ENCODE data around the gene OXSM.

OXSM gene

GRCh38 chr3:25812644-25813043 lies 22.8 kb downstream of the OXSM start:
- no peak for TF ChIP-seq TAF1 (IDR thresholded peaks at IDR 0.05; ENCODE audit: low read depth)

- no peak for TF ChIP-seq EP300 (IDR thresholded peaks at IDR 0.05; ENCODE audit: borderline replicate concordance)
- TF ChIP-seq TAF1 (IDR thresholded peaks at IDR 0.05; ENCODE audit: low read depth) = no peak
- TF ChIP-seq TCF12 (IDR thresholded peaks at IDR 0.05; ENCODE audit: low read depth) = no peak
- no peak for TF ChIP-seq NFIC (IDR thresholded peaks at IDR 0.05)
- no peak for TF ChIP-seq FOXM1 (IDR thresholded peaks at IDR 0.05; ENCODE audit: borderline replicate concordance, low read depth)
- no peak for TF ChIP-seq RAD21 (IDR thresholded peaks at IDR 0.05; ENCODE audit: low read depth)
- TF ChIP-seq YY1 (IDR thresholded peaks at IDR 0.05; ENCODE audit: low read depth) = no peak
- TF ChIP-seq EGR1 (IDR thresholded peaks at IDR 0.05) = no peak
- no peak for TF ChIP-seq CEBPB (IDR thresholded peaks at IDR 0.05)
- TF ChIP-seq ZBTB7A (IDR thresholded peaks at IDR 0.05; ENCODE audit: low read depth) = no peak
- TF ChIP-seq REST (IDR thresholded peaks at IDR 0.05; ENCODE audit: low read depth) = no peak
- no peak for TF ChIP-seq CREB1 (IDR thresholded peaks at IDR 0.05; ENCODE audit: low read depth)
- TF ChIP-seq USF1 (IDR thresholded peaks at IDR 0.05) = no peak
These were observed 27.2 kb downstream of the OXSM start for GRCh38 chr3:25817107-25817506.

- no peak for TF ChIP-seq RAD21 (IDR thresholded peaks at IDR 0.05; ENCODE audit: low read depth)
- no peak for TF ChIP-seq CEBPB (IDR thresholded peaks at IDR 0.05)
- TF ChIP-seq TCF12 (IDR thresholded peaks at IDR 0.05; ENCODE audit: low read depth) = no peak
- TF ChIP-seq FOXM1 (IDR thresholded peaks at IDR 0.05; ENCODE audit: borderline replicate concordance, low read depth) = no peak
- TF ChIP-seq TEAD4 (IDR thresholded peaks at IDR 0.05) = no peak
- no peak for TF ChIP-seq CREB1 (IDR thresholded peaks at IDR 0.05; ENCODE audit: low read depth)
- TF ChIP-seq ZBTB7A (IDR thresholded peaks at IDR 0.05; ENCODE audit: low read depth) = no peak
- no peak for TF ChIP-seq REST (IDR thresholded peaks at IDR 0.05; ENCODE audit: low read depth)
- TF ChIP-seq TAF1 (IDR thresholded peaks at IDR 0.05; ENCODE audit: low read depth) = no peak
- no peak for TF ChIP-seq USF1 (IDR thresholded peaks at IDR 0.05)
- TF ChIP-seq EGR1 (IDR thresholded peaks at IDR 0.05) = no peak
- TF ChIP-seq EP300 (IDR thresholded peaks at IDR 0.05; ENCODE audit: borderline replicate concordance) = no peak
- no peak for TF ChIP-seq NFIC (IDR thresholded peaks at IDR 0.05)
These were observed 27.7 kb downstream of the OXSM start for GRCh38 chr3:25817638-25818037.

GRCh38 chr3:25818335-25818734 lies 28.4 kb downstream of the OXSM start:
- TF ChIP-seq TEAD4 (IDR thresholded peaks at IDR 0.05) (no peak), REST (IDR thresholded peaks at IDR 0.05; ENCODE audit: low read depth) (no peak), ZBTB7A (IDR thresholded peaks at IDR 0.05; ENCODE audit: low read depth) (no peak), CREB1 (IDR thresholded peaks at IDR 0.05; ENCODE audit: low read depth) (no peak), FOXM1 (IDR thresholded peaks at IDR 0.05; ENCODE audit: borderline replicate concordance, low read depth) (no peak), EGR1 (IDR thresholded peaks at IDR 0.05) (no peak), USF1 (IDR thresholded peaks at IDR 0.05) (no peak), YY1 (IDR thresholded peaks at IDR 0.05; ENCODE audit: low read depth) (no peak)

GRCh38 chr3:25820366-25820765 lies 30.5 kb downstream of the OXSM start:
- TF ChIP-seq MAX (IDR thresholded peaks at IDR 0.05) = 0 out of 2 replicates have a peak, but pooled peaks have one; percentile 36
- no peak; the same call in 1 of the 2 replicates for TF ChIP-seq EP300 (IDR thresholded peaks at IDR 0.05; ENCODE audit: borderline replicate concordance)
- peak; percentile 90 for TF ChIP-seq USF1 (IDR thresholded peaks at IDR 0.05)
- TF ChIP-seq RAD21 (IDR thresholded peaks at IDR 0.05; ENCODE audit: low read depth) = no peak
- TF ChIP-seq YY1 (IDR thresholded peaks at IDR 0.05; ENCODE audit: low read depth) = no peak
- TF ChIP-seq FOXM1 (IDR thresholded peaks at IDR 0.05; ENCODE audit: borderline replicate concordance, low read depth) = no peak
- peak; percentile 90 for TF ChIP-seq NFIC (IDR thresholded peaks at IDR 0.05)
- TF ChIP-seq TEAD4 (IDR thresholded peaks at IDR 0.05) = peak; percentile 56
- peak; percentile 52 for TF ChIP-seq CEBPB (IDR thresholded peaks at IDR 0.05)

All from Ishikawa (cell line).